ENCODE measurements around the gene PIGM. TPM values are rescaled to one million over a fixed set of nuclear protein-coding genes. Genes with fewer than 3 reads are reported as not detected.

Gene PIGM
- 4.3 and 4.9 TPM in 2 replicates for total RNA-seq

GRCh38 chr1:160031365-160032164 lies at the start of gene PIGM:
Gene PIGM (minus strand): TSS chr1:160031990. CDS start chr1:160031739, 251 bp downstream.

GRCh38 chr1:160081261-160081936 lies 49.6 kb upstream of the PIGM start, which contains the start of gene KCNJ9:
Gene KCNJ9 (plus strand): TSS chr1:160081538. CDS start chr1:160084031, 2,493 bp downstream.

DNA sequence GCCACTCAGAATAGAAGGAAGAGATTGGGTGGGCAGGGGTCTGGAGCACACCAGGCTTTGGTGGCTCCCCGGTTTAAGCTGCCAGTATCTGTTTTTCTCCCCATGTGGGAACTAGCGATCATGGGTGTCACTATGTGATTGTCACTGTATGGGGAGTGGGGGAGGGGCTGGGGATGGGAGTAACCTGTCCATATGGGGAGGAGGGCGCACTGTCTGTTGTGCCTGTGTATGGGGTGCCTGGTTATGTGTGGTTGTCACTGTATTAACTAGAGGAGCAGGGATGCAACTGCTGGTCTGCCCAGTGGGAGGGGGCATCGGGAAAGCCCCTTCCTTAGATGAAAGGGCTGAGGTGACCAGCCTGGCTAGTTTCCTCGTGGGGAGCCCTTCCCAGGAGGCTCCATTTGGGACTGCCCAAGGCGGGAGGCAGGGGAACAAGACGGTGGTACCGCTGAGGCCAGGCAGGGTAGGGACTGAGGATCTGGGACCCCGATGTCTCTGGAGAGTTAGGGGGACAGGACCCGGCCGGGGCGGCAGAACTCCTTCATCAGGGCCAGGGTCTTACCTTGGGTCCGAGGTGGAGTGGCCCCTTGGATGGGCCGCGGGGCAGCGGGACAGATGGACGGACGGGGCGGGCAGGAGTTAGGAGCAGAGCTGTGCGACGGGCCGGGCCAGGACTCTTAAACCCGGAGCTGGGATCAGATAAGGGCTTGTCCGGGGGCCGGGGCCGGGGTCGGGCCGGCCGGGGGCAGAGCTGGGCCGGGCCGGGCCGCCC lies 37.9 kb upstream of the PIGM start, which contains the start of gene KCNJ10:
Gene KCNJ10, minus strand, starts transcription at position 701 of the 772 bp plus-strand sequence. CDS start 27,628 bp downstream, outside the sequence.

Other genes with a start within 250 kb of the PIGM start
- gene FCRL6, start 229.6 kb downstream of the PIGM start, total RNA-seq: not detected in 2 replicates
- gene SLAMF8, start 205.1 kb downstream of the PIGM start, total RNA-seq: not detected in 2 replicates
- gene VSIG8, start 169.3 kb downstream of the PIGM start, total RNA-seq: 0.15 and 0.17 TPM in 2 replicates
- 1.0 and 1.3 TPM in 2 replicates for gene CFAP45, start 131.8 kb downstream of the PIGM start, total RNA-seq
- gene TAGLN2, start 106.5 kb downstream of the PIGM start, total RNA-seq: 318 and 504 TPM in 2 replicates
- not detected in 2 replicates for gene IGSF9, start 86.4 kb downstream of the PIGM start, total RNA-seq
- 0.33 TPM in 1 of 2 replicates, not detected in the other for gene SLAMF9, start 77.8 kb downstream of the PIGM start, total RNA-seq
- under 0.01 TPM in 1 of 2 replicates, not detected in the other for gene KCNJ10, start 38.2 kb upstream of the PIGM start, total RNA-seq
- under 0.01 TPM in 1 of 2 replicates, not detected in the other for gene KCNJ9, start 49.5 kb upstream of the PIGM start, total RNA-seq
- 16.0 and 38.5 TPM in 2 replicates for gene IGSF8, start 66.6 kb upstream of the PIGM start, total RNA-seq
- gene ATP1A2, start 83.8 kb upstream of the PIGM start, total RNA-seq: 0.58 and 5.8 TPM in 2 replicates
- not detected in 2 replicates for gene ATP1A4, start 119.6 kb upstream of the PIGM start, total RNA-seq
- 0.83 TPM in 1 of 2 replicates, not detected in the other for gene CASQ1, start 158.6 kb upstream of the PIGM start, total RNA-seq
- gene PEA15, start 173.4 kb upstream of the PIGM start, total RNA-seq: 80.4 and 137 TPM in 2 replicates
- gene DCAF8, start 230.6 kb upstream of the PIGM start, total RNA-seq: 111 TPM in 2 replicates